ENCODE results near the gene ASCC1. TPM values are rescaled to one million over a fixed set of nuclear protein-coding genes. Genes with fewer than 3 reads are reported as not detected.

Gene ASCC1
- total RNA-seq, 1 donor from 2014 or later: 38.5 TPM

GRCh38 chr10:72083790-72084459 is 132.2 kb downstream of the ASCC1 start:
- H3K4me1 ChIP-seq: peaks cover 19% of the 10 kb centered on the region
- DNase-seq (ENCODE audit: extremely low spot score in 2 of 2): no peak
- no peaks in the 10 kb centered on the region for H3K9me3 ChIP-seq
- peaks cover 13% of the 10 kb centered on the region for H3K27me3 ChIP-seq
- no peak overlapping the region for H3K27ac ChIP-seq
- H3K36me3 ChIP-seq: no peaks in the 10 kb centered on the region
- no peak for TF ChIP-seq POLR2AphosphoS5 (IDR thresholded peaks at IDR 0.05; ENCODE audit: insufficient read depth in 1 of 2, low read depth in 1 of 2)
- TF ChIP-seq POLR2A (IDR thresholded peaks at IDR 0.05): no peak
- TF ChIP-seq CTCF (IDR thresholded peaks at IDR 0.05): no peak
- no peak overlapping the region for H3K4me3 ChIP-seq
- intact Hi-C loops (cut with DNase I): no loop called here

- Histone ChIP-seq H3K4me3 (no peak overlapping the region), H3K4me1 (peaks cover 11% of the 10 kb centered on the region), H3K9me3 (no peaks in the 10 kb centered on the region), H3K36me3 (no peaks in the 10 kb centered on the region), H3K27ac (no peak overlapping the region), H3K27me3 (peaks cover 11% of the 10 kb centered on the region)
- intact Hi-C loops (cut with DNase I): no loop called here
- DNase-seq (ENCODE audit: extremely low spot score in 2 of 2): no peak
- TF ChIP-seq POLR2AphosphoS5 (IDR thresholded peaks at IDR 0.05; ENCODE audit: insufficient read depth in 1 of 2, low read depth in 1 of 2) (no peak), CTCF (IDR thresholded peaks at IDR 0.05) (no peak), POLR2A (IDR thresholded peaks at IDR 0.05) (no peak)
Observed at GRCh38 chr10:72082856-72083789, 133.0 kb downstream of the ASCC1 start.

GRCh38 chr10:72081772-72082590 is 134.1 kb downstream of the ASCC1 start:
- Histone ChIP-seq H3K27ac (no peak overlapping the region), H3K27me3 (no peaks in the 10 kb centered on the region), H3K9me3 (no peaks in the 10 kb centered on the region), H3K36me3 (no peaks in the 10 kb centered on the region), H3K4me1 (no peaks in the 10 kb centered on the region), H3K4me3 (no peak overlapping the region)
- intact Hi-C loops (cut with DNase I): no loop called here
- DNase-seq (ENCODE audit: extremely low spot score in 2 of 2): no peak
- no peak for TF ChIP-seq POLR2A (IDR thresholded peaks at IDR 0.05)
- TF ChIP-seq CTCF (IDR thresholded peaks at IDR 0.05): no peak
- no peak for TF ChIP-seq POLR2AphosphoS5 (IDR thresholded peaks at IDR 0.05; ENCODE audit: insufficient read depth in 1 of 2, low read depth in 1 of 2)

- H3K27ac ChIP-seq: no peak overlapping the region
- H3K36me3 ChIP-seq: no peaks in the 10 kb centered on the region
- no peaks in the 10 kb centered on the region for H3K9me3 ChIP-seq
- intact Hi-C loops (cut with DNase I): no loop called here
- DNase-seq (ENCODE audit: extremely low spot score in 2 of 2): no peak
- no peaks in the 10 kb centered on the region for H3K4me1 ChIP-seq
- H3K27me3 ChIP-seq: no peaks in the 10 kb centered on the region
- no peak for TF ChIP-seq CTCF (IDR thresholded peaks at IDR 0.05)
- no peak overlapping the region for H3K4me3 ChIP-seq
Observed at GRCh38 chr10:72081210-72081609, 134.9 kb downstream of the ASCC1 start.
